ENCODE measurements around the gene NTM.
A peak's percentile ranks its signal among the peaks of the same experiment; 100 is the strongest.

NTM gene

GRCh38 chr11:132123449-132123848 lies 753.0 kb downstream of the NTM start:
- H3K9me3 ChIP-seq (ENCODE audit: severe bottlenecking), result no peaks in the 10 kb centered on the region
- H3K27me3 ChIP-seq (ENCODE audit: insufficient read depth, poor library complexity, severe bottlenecking), result no peaks in the 10 kb centered on the region
- DNase-seq (ENCODE audit: low spot score), result no peak
- no peaks in the 10 kb centered on the region for H3K36me3 ChIP-seq (ENCODE audit: low read depth)
- no peak for TF ChIP-seq CTCF (IDR thresholded peaks at IDR 0.05; ENCODE audit: poor library complexity, severe bottlenecking)
- H3K27ac ChIP-seq (ENCODE audit: poor library complexity, severe bottlenecking), result no peak overlapping the region
- H3K4me1 ChIP-seq (ENCODE audit: insufficient read depth, poor library complexity, severe bottlenecking), result peaks cover 7% of the 10 kb centered on the region
- no peak overlapping the region for H3K4me3 ChIP-seq (ENCODE audit: severe bottlenecking)
- no peak for ATAC-seq (ENCODE audit: low read depth)

GRCh38 chr11:132123854-132124835 lies 753.7 kb downstream of the NTM start:
- H3K9me3 ChIP-seq (ENCODE audit: severe bottlenecking), result no peaks in the 10 kb centered on the region
- H3K27me3 ChIP-seq (ENCODE audit: insufficient read depth, poor library complexity, severe bottlenecking), result no peaks in the 10 kb centered on the region
- DNase-seq (ENCODE audit: low spot score) (no peak), ATAC-seq (ENCODE audit: low read depth) (no peak)
- no peak overlapping the region for H3K4me3 ChIP-seq (ENCODE audit: severe bottlenecking)
- no peaks in the 10 kb centered on the region for H3K36me3 ChIP-seq (ENCODE audit: low read depth)
- no peak overlapping the region for H3K27ac ChIP-seq (ENCODE audit: poor library complexity, severe bottlenecking)
- peaks cover 7% of the 10 kb centered on the region for H3K4me1 ChIP-seq (ENCODE audit: insufficient read depth, poor library complexity, severe bottlenecking)
- peak; percentile 15 for TF ChIP-seq CTCF (IDR thresholded peaks at IDR 0.05; ENCODE audit: poor library complexity, severe bottlenecking)

- H3K27me3 ChIP-seq (ENCODE audit: insufficient read depth, poor library complexity, severe bottlenecking), result no peaks in the 10 kb centered on the region
- no peaks in the 10 kb centered on the region for H3K9me3 ChIP-seq (ENCODE audit: severe bottlenecking)
- no peaks in the 10 kb centered on the region for H3K36me3 ChIP-seq (ENCODE audit: low read depth)
- peak; percentile 58 for ATAC-seq (ENCODE audit: low read depth)
- DNase-seq (ENCODE audit: low spot score), result no peak
- no peak for TF ChIP-seq CTCF (IDR thresholded peaks at IDR 0.05; ENCODE audit: poor library complexity, severe bottlenecking)
- peaks cover 7% of the 10 kb centered on the region for H3K4me1 ChIP-seq (ENCODE audit: insufficient read depth, poor library complexity, severe bottlenecking)
- no peak overlapping the region for H3K4me3 ChIP-seq (ENCODE audit: severe bottlenecking)
- H3K27ac ChIP-seq (ENCODE audit: poor library complexity, severe bottlenecking), result peak overlapping the region; percentile 89
Observed at GRCh38 chr11:132125988-132126871, 755.8 kb downstream of the NTM start.

GRCh38 chr11:132126973-132127899 lies 756.8 kb downstream of the NTM start:
- DNase-seq (ENCODE audit: low spot score), result no peak
- peak overlapping the region; percentile 89 for H3K27ac ChIP-seq (ENCODE audit: poor library complexity, severe bottlenecking)

More at GRCh38 chr11:132126973-132127899, 756.8 kb downstream of the NTM start:
- ATAC-seq (ENCODE audit: low read depth), result peak; percentile 75
- peaks cover 7% of the 10 kb centered on the region for H3K4me1 ChIP-seq (ENCODE audit: insufficient read depth, poor library complexity, severe bottlenecking)
- no peak overlapping the region for H3K4me3 ChIP-seq (ENCODE audit: severe bottlenecking)
- peak; percentile 87 for TF ChIP-seq CTCF (IDR thresholded peaks at IDR 0.05; ENCODE audit: poor library complexity, severe bottlenecking)
- H3K9me3 ChIP-seq (ENCODE audit: severe bottlenecking), result no peaks in the 10 kb centered on the region
- no peaks in the 10 kb centered on the region for H3K36me3 ChIP-seq (ENCODE audit: low read depth)
- H3K27me3 ChIP-seq (ENCODE audit: insufficient read depth, poor library complexity, severe bottlenecking), result no peaks in the 10 kb centered on the region
